ENCODE results near the gene MTMR3.

Gene MTMR3

GRCh38 chr22:30036656-30037055, 153.7 kb downstream of the MTMR3 start:
- H3K27me3 ChIP-seq (ENCODE audit: insufficient read depth, low read length) = no peaks in the 10 kb centered on the region
- peaks cover 3% of the 10 kb centered on the region for H3K4me1 ChIP-seq (ENCODE audit: insufficient read depth, low read length)
- no peaks in the 10 kb centered on the region for H3K9me3 ChIP-seq (ENCODE audit: insufficient read depth, low read depth, low read length)
- no peak overlapping the region for H3K9ac ChIP-seq (ENCODE audit: low read depth, low read length)
- H3K4me3 ChIP-seq (ENCODE audit: low read length) = no peak overlapping the region
- H3K36me3 ChIP-seq (ENCODE audit: insufficient read depth, low read depth, low read length) = no peaks in the 10 kb centered on the region
- H3K27ac ChIP-seq (ENCODE audit: low read length) = no peak overlapping the region

GRCh38 chr22:30038219-30038618, 155.2 kb downstream of the MTMR3 start:
- Histone ChIP-seq H3K9ac (ENCODE audit: low read depth, low read length) (no peak overlapping the region), H3K9me3 (ENCODE audit: insufficient read depth, low read depth, low read length) (no peaks in the 10 kb centered on the region), H3K4me1 (ENCODE audit: insufficient read depth, low read length) (peaks cover 3% of the 10 kb centered on the region), H3K4me3 (ENCODE audit: low read length) (no peak overlapping the region), H3K27ac (ENCODE audit: low read length) (no peak overlapping the region), H3K36me3 (ENCODE audit: insufficient read depth, low read depth, low read length) (no peaks in the 10 kb centered on the region), H3K27me3 (ENCODE audit: insufficient read depth, low read length) (no peaks in the 10 kb centered on the region)

GRCh38 chr22:30040499-30041260, 157.7 kb downstream of the MTMR3 start:
- Histone ChIP-seq H3K9ac (ENCODE audit: low read depth, low read length) (no peak overlapping the region), H3K27me3 (ENCODE audit: insufficient read depth, low read length) (no peaks in the 10 kb centered on the region), H3K9me3 (ENCODE audit: insufficient read depth, low read depth, low read length) (no peaks in the 10 kb centered on the region), H3K36me3 (ENCODE audit: insufficient read depth, low read depth, low read length) (no peaks in the 10 kb centered on the region), H3K27ac (ENCODE audit: low read length) (no peak overlapping the region), H3K4me1 (ENCODE audit: insufficient read depth, low read length) (no peaks in the 10 kb centered on the region; the same call in 1 of the 2 replicates), H3K4me3 (ENCODE audit: low read length) (no peak overlapping the region)

GRCh38 chr22:30041475-30041874, 158.5 kb downstream of the MTMR3 start:
- Histone ChIP-seq H3K27me3 (ENCODE audit: insufficient read depth, low read length) (no peaks in the 10 kb centered on the region), H3K9ac (ENCODE audit: low read depth, low read length) (no peak overlapping the region), H3K9me3 (ENCODE audit: insufficient read depth, low read depth, low read length) (no peaks in the 10 kb centered on the region), H3K4me1 (ENCODE audit: insufficient read depth, low read length) (no peaks in the 10 kb centered on the region; the same call in 1 of the 2 replicates), H3K4me3 (ENCODE audit: low read length) (no peak overlapping the region), H3K27ac (ENCODE audit: low read length) (no peak overlapping the region), H3K36me3 (ENCODE audit: insufficient read depth, low read depth, low read length) (no peaks in the 10 kb centered on the region)

GRCh38 chr22:30041881-30042280, 158.9 kb downstream of the MTMR3 start:
- Histone ChIP-seq H3K27ac (ENCODE audit: low read length) (no peak overlapping the region), H3K9ac (ENCODE audit: low read depth, low read length) (no peak overlapping the region), H3K4me3 (ENCODE audit: low read length) (no peak overlapping the region), H3K36me3 (ENCODE audit: insufficient read depth, low read depth, low read length) (no peaks in the 10 kb centered on the region), H3K27me3 (ENCODE audit: insufficient read depth, low read length) (no peaks in the 10 kb centered on the region), H3K9me3 (ENCODE audit: insufficient read depth, low read depth, low read length) (no peaks in the 10 kb centered on the region), H3K4me1 (ENCODE audit: insufficient read depth, low read length) (no peaks in the 10 kb centered on the region; the same call in 1 of the 2 replicates)

DNA sequence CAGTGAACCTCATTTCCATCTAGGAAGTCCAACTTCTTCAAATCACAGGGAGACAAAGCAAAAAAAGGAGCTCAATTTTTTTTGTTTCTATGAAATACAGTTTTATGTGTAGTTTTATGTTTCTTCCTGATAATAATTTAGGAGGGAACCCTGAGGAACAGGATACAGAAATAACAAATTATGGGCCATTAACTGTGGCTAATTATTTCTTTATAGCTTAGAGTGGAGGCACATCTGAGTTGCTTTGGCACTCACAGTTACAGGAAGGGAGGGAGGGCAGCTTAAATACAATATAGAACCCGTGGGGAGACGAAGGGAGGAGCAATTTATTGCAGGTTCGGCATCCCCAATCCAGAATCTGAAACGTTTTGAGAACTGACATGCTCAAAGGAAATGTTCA, 160.2 kb downstream of the MTMR3 start:
- H3K9me3 ChIP-seq (ENCODE audit: insufficient read depth, low read depth, low read length) = no peaks in the 10 kb centered on the region
- H3K9ac ChIP-seq (ENCODE audit: low read depth, low read length) = no peak overlapping the region
- no peaks in the 10 kb centered on the region; the same call in 1 of the 2 replicates for H3K4me1 ChIP-seq (ENCODE audit: insufficient read depth, low read length)
- H3K27me3 ChIP-seq (ENCODE audit: insufficient read depth, low read length) = no peaks in the 10 kb centered on the region
- H3K27ac ChIP-seq (ENCODE audit: low read length) = no peak overlapping the region
- no peaks in the 10 kb centered on the region for H3K36me3 ChIP-seq (ENCODE audit: insufficient read depth, low read depth, low read length)
- no peak overlapping the region for H3K4me3 ChIP-seq (ENCODE audit: low read length)

DNA sequence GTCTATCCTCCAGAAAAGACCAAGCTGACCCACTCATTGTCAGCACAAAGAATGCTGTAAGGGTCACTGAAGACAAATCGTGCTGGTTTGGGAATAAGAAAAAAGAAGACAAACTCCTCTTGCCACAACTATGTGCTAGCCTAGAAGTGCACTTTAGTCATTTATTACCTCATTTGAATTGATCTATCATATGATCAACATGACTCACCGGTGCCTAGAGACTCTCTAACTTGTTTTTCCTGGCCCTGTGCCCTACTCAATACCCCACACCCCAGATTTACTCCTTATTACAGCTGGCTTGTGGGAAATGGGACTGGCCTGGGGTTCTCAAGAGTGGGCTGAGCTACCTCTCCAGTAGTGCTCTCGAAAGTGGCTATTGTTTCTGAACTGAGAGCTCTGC, 161.4 kb downstream of the MTMR3 start:
- H3K36me3 ChIP-seq (ENCODE audit: insufficient read depth, low read depth, low read length) = no peaks in the 10 kb centered on the region
- H3K27ac ChIP-seq (ENCODE audit: low read length) = no peak overlapping the region
- H3K9me3 ChIP-seq (ENCODE audit: insufficient read depth, low read depth, low read length) = no peaks in the 10 kb centered on the region
- H3K9ac ChIP-seq (ENCODE audit: low read depth, low read length) = no peak overlapping the region
- H3K4me3 ChIP-seq (ENCODE audit: low read length) = no peak overlapping the region
- no peaks in the 10 kb centered on the region for H3K4me1 ChIP-seq (ENCODE audit: insufficient read depth, low read length)
- H3K27me3 ChIP-seq (ENCODE audit: insufficient read depth, low read length) = no peaks in the 10 kb centered on the region

DNA sequence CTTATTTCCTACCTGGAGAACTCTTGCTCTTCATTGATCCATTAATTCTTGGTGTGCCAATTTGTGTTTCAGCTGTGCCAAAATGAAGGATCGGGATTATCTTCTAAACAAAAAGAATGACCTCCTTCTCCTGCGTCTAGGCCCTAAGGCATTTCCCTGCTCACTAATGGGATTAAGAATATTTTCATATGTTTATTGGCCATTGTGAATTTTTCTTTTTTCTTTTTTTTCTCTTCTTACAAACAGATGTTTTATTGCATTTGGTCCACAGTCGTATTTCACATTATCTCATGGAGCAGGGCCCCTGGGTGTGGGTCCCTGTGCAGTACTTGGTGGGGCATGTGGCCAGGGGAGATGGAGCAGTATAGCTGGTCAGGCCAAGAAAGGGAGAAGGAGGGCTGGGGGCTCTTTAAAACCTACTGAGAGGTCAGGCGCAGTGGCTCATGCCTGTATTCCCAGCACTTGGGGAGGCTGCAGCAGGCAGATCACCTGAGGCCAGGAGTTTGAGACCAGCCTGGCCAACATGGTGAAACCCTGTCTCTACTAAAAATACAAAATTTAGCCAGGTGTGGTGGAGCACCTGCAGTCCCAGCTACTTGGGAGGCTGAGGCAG, 162.0 kb downstream of the MTMR3 start:
- Histone ChIP-seq H3K9me3 (ENCODE audit: insufficient read depth, low read depth, low read length) (no peaks in the 10 kb centered on the region), H3K27ac (ENCODE audit: low read length) (no peak overlapping the region), H3K36me3 (ENCODE audit: insufficient read depth, low read depth, low read length) (no peaks in the 10 kb centered on the region), H3K4me1 (ENCODE audit: insufficient read depth, low read length) (no peaks in the 10 kb centered on the region), H3K27me3 (ENCODE audit: insufficient read depth, low read length) (no peaks in the 10 kb centered on the region), H3K9ac (ENCODE audit: low read depth, low read length) (no peak overlapping the region), H3K4me3 (ENCODE audit: low read length) (no peak overlapping the region)

DNA sequence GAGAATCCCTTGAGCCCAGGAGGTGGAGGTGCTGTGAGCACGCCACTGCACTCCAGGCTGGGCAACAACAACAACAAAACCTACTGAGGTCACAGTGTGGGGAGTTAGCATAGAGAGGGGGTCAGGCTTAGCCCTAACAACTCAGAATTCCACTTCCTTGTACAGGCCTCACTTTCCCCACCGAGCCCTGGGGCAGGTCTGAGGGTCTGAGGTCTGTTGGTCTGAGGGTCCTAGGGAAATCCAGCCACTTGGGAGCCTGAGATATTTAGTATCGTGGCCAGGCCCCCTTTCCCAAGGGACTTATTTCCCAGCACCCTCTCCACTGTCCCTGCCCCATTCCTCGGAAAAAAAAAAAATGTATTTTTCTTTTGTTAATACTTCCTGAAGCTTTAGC, 162.5 kb downstream of the MTMR3 start:
- H3K36me3 ChIP-seq (ENCODE audit: insufficient read depth, low read depth, low read length) = no peaks in the 10 kb centered on the region

GRCh38 chr22:30045901-30046715, 163.1 kb downstream of the MTMR3 start:
- H3K9me3 ChIP-seq (ENCODE audit: insufficient read depth, low read depth, low read length) = no peaks in the 10 kb centered on the region
- no peaks in the 10 kb centered on the region for H3K4me1 ChIP-seq (ENCODE audit: insufficient read depth, low read length)
- no peaks in the 10 kb centered on the region for H3K27me3 ChIP-seq (ENCODE audit: insufficient read depth, low read length)
- H3K4me3 ChIP-seq (ENCODE audit: low read length) = no peak overlapping the region
- no peaks in the 10 kb centered on the region for H3K36me3 ChIP-seq (ENCODE audit: insufficient read depth, low read depth, low read length)
- no peak overlapping the region for H3K9ac ChIP-seq (ENCODE audit: low read depth, low read length)
- H3K27ac ChIP-seq (ENCODE audit: low read length) = no peak overlapping the region

More for the DNA sequence above, 162.5 kb downstream of the MTMR3 start:
- Histone ChIP-seq H3K27ac (ENCODE audit: low read length) (no peak overlapping the region), H3K9ac (ENCODE audit: low read depth, low read length) (no peak overlapping the region), H3K9me3 (ENCODE audit: insufficient read depth, low read depth, low read length) (no peaks in the 10 kb centered on the region), H3K4me3 (ENCODE audit: low read length) (no peak overlapping the region), H3K4me1 (ENCODE audit: insufficient read depth, low read length) (no peaks in the 10 kb centered on the region), H3K27me3 (ENCODE audit: insufficient read depth, low read length) (no peaks in the 10 kb centered on the region)

DNA sequence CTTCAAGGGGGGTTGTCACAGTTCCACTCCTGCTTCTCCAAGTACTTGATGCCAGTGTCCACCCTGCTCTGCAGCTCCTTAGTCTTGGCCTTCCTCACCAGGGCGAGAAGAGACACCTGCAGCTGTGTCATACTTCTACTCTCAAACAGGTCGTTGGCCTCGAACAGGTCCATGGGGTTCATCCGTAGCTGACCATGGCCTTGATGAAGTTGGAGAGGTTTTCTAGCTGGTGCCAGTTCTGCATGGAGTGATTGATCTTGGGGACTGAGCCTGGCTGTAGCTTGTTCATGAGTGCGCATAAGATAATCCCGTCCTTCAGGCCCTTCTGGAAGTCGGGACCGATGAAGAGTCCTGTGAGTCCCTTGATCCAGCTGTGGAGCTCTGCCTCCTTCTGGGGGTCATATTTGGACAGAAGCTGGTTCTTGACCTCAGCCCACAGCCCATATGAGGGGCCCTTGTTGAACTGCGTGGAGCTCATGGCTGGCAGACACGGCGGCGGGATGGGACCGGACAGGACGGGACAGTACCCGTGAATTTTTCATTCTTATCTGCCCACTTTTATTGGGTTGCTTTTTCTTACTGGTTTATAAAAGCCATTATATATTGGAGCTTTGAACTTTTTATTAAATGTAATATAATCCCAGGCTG, 163.9 kb downstream of the MTMR3 start:
- H3K36me3 ChIP-seq (ENCODE audit: insufficient read depth, low read depth, low read length) = no peaks in the 10 kb centered on the region
- no peak overlapping the region for H3K9ac ChIP-seq (ENCODE audit: low read depth, low read length)
- H3K27me3 ChIP-seq (ENCODE audit: insufficient read depth, low read length) = no peaks in the 10 kb centered on the region
- H3K4me3 ChIP-seq (ENCODE audit: low read length) = no peak overlapping the region
- H3K9me3 ChIP-seq (ENCODE audit: insufficient read depth, low read depth, low read length) = no peaks in the 10 kb centered on the region
- no peaks in the 10 kb centered on the region for H3K4me1 ChIP-seq (ENCODE audit: insufficient read depth, low read length)
- no peak overlapping the region for H3K27ac ChIP-seq (ENCODE audit: low read length)
